GM12878 (cell line): ENCODE measurements around the gene GTF3C1. TPM values are rescaled to one million over a fixed set of nuclear protein-coding genes. Genes with fewer than 3 reads are reported as not detected.

Source experiments
- ATAC-seq: fragments of 200-7000 bp; cut with Tn5 transposase; 3 replicates; pipeline ENCODE4 v1.9.1; 2020; ENCODE audit warnings: mild to moderate bottlenecking, moderate library complexity
- BruUV-seq: library from RNA; stranded (reverse); fragments of 400-500 nt; replicated peaks from 2 replicates; lab custom pipeline; 2021; lab: Mats Ljungman, UMichigan
- CTCF ChIA-PET: fragments of 300-600 bp; sonication (Branson Sonifier 250); formaldehyde crosslinking; extraction: SDS; loops from one replicate; lab custom pipeline; 2021; ENCODE audit warnings: inconsistent platforms; lab: Yijun Ruan, JAX
- POLR2A ChIA-PET: fragments of 350-600 bp; formaldehyde crosslinking; extraction: SDS; loops from one replicate; lab custom pipeline; 2021; ENCODE audit warnings: inconsistent platforms; lab: Charles Lee
- RAD21 ChIA-PET: fragments of 300-600 bp; sonication (Branson Sonifier 250); formaldehyde crosslinking; loops from one replicate; lab custom pipeline; 2023; ENCODE audit warnings: antibody characterized with exemption; ENCODE audit not compliant: unreplicated experiment; lab: Charles Lee
- SMC1A ChIA-PET: fragments of 300-600 bp; sonication (Branson Sonifier 250); formaldehyde crosslinking; loops from one replicate; lab custom pipeline; 2023; ENCODE audit not compliant: unreplicated experiment, uncharacterized antibody; lab: Charles Lee
- DNase-seq: peaks from one replicate; pipeline ENCODE4 v3.0.0-alpha.2; 2011; ENCODE audit warnings: low read depth, low spot score
- FAIRE-seq: peaks from 3 replicates; lab custom pipeline; 2011; peaks lifted over from hg19 to GRCh38; lab: Jason Lieb, UNC
- H2AFZ ChIP-seq: 2 replicates; pipeline ENCODE4 v1.6.0; 2011; ENCODE audit warnings: low read depth, low read length, control low read depth; ENCODE audit not compliant: control insufficient read depth
- H3K27ac ChIP-seq: 2 replicates; pipeline ENCODE4 v1.5.1; 2011; ENCODE audit warnings: control low read depth; ENCODE audit not compliant: control insufficient read depth, insufficient read depth
- H3K27me3 ChIP-seq, 2 experiments: replicated peaks in 1 of 2; 2 replicates each; pipeline versions ENCODE4 v1.6.0 to v1.6.1; 2011; ENCODE audit warnings: low read length in 1 of 2; ENCODE audit not compliant: control insufficient read depth in 2 of 2, insufficient read depth in 2 of 2
- H3K36me3 ChIP-seq, 2 experiments: 2 replicates each; pipeline ENCODE4 v1.5.1; 2011; ENCODE audit warnings: low read length in 1 of 2; ENCODE audit not compliant: control insufficient read depth in 2 of 2, insufficient read depth in 2 of 2
- H3K4me1 ChIP-seq: 2 replicates; pipeline ENCODE4 v1.6.1; 2011; ENCODE audit warnings: mild to moderate bottlenecking, low read length, moderate library complexity, mixed read lengths; ENCODE audit not compliant: control insufficient read depth, insufficient read depth
- H3K4me2 ChIP-seq: 2 replicates; pipeline ENCODE4 v1.6.0; 2011; ENCODE audit warnings: control low read depth; ENCODE audit not compliant: control insufficient read depth, insufficient read depth
- H3K4me3 ChIP-seq: fragments of 200-600 bp; sonication (generic); 2 replicates; pipeline ENCODE4 v1.5.1; 2016
- H3K79me2 ChIP-seq: 2 replicates; pipeline ENCODE4 v1.6.0; 2011; ENCODE audit warnings: low read length; ENCODE audit not compliant: control insufficient read depth, insufficient read depth
- H3K9ac ChIP-seq: 2 replicates; pipeline ENCODE4 v1.8.0; 2011; ENCODE audit warnings: low read length, control low read depth, mixed read lengths; ENCODE audit not compliant: control insufficient read depth, insufficient read depth
- H3K9me3 ChIP-seq: replicated peaks from 3 replicates; pipeline ENCODE4 v1.5.1; 2011; ENCODE audit warnings: mild to moderate bottlenecking, low read length; ENCODE audit not compliant: control insufficient read depth, insufficient read depth
- H4K20me1 ChIP-seq: 2 replicates; pipeline ENCODE4 v1.6.0; 2011; ENCODE audit not compliant: control insufficient read depth, insufficient read depth
- ASH2L ChIP-seq: fragments of 300-600, 200-600 bp; sonication (generic); IDR thresholded peaks from 2 replicates; pipeline ENCODE4 v1.6.1; 2017; ENCODE audit warnings: low read depth, mild to moderate bottlenecking, borderline replicate concordance
- ATF2 ChIP-seq: IDR thresholded peaks from 2 replicates; pipeline ENCODE4 v1.6.1; 2012; ENCODE audit warnings: low read length, inconsistent platforms
- ATF3 ChIP-seq: IDR thresholded peaks from 2 replicates; pipeline ENCODE4 v1.6.1; 2011; ENCODE audit warnings: low read depth, mild to moderate bottlenecking, low read length, moderate library complexity, borderline replicate concordance; ENCODE audit errors: extremely low read depth
- CBX5 ChIP-seq: sonication (generic); IDR thresholded peaks from 2 replicates; pipeline ENCODE4 v1.6.1; 2016; ENCODE audit warnings: low read depth, moderate library complexity, mild to moderate bottlenecking, inconsistent platforms
- CTCF ChIP-seq, 3 experiments: IDR thresholded peaks in 2 of 3; conservative IDR thresholded peaks in 1 of 3; 2 replicates each; pipeline ENCODE4 v1.5.1; 2011; ENCODE audit warnings: low read depth in 3 of 3, low read length in 3 of 3, mild to moderate bottlenecking in 3 of 3, control low read depth in 2 of 3, moderate library complexity in 2 of 3, inconsistent platforms in 1 of 3, mixed read lengths in 1 of 3; ENCODE audit not compliant: control insufficient read depth in 2 of 3, insufficient read depth in 1 of 3; ENCODE audit errors: extremely low read depth in 1 of 3
- EED ChIP-seq: sonication (generic); IDR thresholded peaks from 2 replicates; pipeline ENCODE4 v1.6.1; 2016; ENCODE audit warnings: antibody characterized with exemption, low read depth
- EP300 ChIP-seq, 2 experiments: fragments of 150-350 bp in 1 of 2; IDR thresholded peaks; 2 replicates each; pipeline ENCODE4 v1.6.1; 2011 to 2012; ENCODE audit warnings: low read depth in 2 of 2, low read length in 2 of 2, borderline replicate concordance in 1 of 2, improper control_type of control experiment in 1 of 2, inconsistent platforms in 1 of 2; ENCODE audit not compliant: control insufficient read depth in 1 of 2
- FOS ChIP-seq: IDR thresholded peaks from 3 replicates; pipeline ENCODE4 v1.6.1; 2011; ENCODE audit warnings: borderline replicate concordance; ENCODE audit not compliant: insufficient read length; ENCODE audit errors: extremely low read depth
- FOXK2 ChIP-seq: fragments of 450-650 bp; IDR thresholded peaks from 2 replicates; pipeline ENCODE4 v1.6.1; 2017; ENCODE audit warnings: mild to moderate bottlenecking, moderate library complexity
- FOXM1 ChIP-seq: IDR thresholded peaks from 2 replicates; pipeline ENCODE4 v1.6.1; 2012; ENCODE audit warnings: low read depth, mild to moderate bottlenecking, inconsistent platforms, low read length, moderate library complexity
- IRF4 ChIP-seq: IDR thresholded peaks from 2 replicates; pipeline ENCODE4 v1.6.1; 2011; ENCODE audit warnings: low read depth, low read length
- MXI1 ChIP-seq: fragments of 150-350 bp; IDR thresholded peaks from 2 replicates; pipeline ENCODE4 v1.6.1; 2011; ENCODE audit warnings: low read depth, mild to moderate bottlenecking, inconsistent platforms, low read length, improper control_type of control experiment
- NFXL1 ChIP-seq: fragments of 450-650 bp; IDR thresholded peaks from 2 replicates; pipeline ENCODE4 v1.6.1; 2017; ENCODE audit warnings: antibody characterized with exemption, mild to moderate bottlenecking, borderline replicate concordance
- RCOR1 ChIP-seq: conservative IDR thresholded peaks from 2 replicates; pipeline ENCODE4 v1.6.1; 2012; ENCODE audit warnings: low read depth, low read length, improper control_type of control experiment
- SMAD1 ChIP-seq: fragments of 450-650 bp; IDR thresholded peaks from 2 replicates; pipeline ENCODE4 v1.6.1; 2018; ENCODE audit warnings: mild to moderate bottlenecking, low read depth; ENCODE audit not compliant: partially characterized antibody
- SUPT20H ChIP-seq: IDR thresholded peaks from 2 replicates; pipeline ENCODE4 v1.6.1; 2011; ENCODE audit warnings: low read depth, mild to moderate bottlenecking, low read length, moderate library complexity, borderline replicate concordance; ENCODE audit not compliant: control insufficient read depth
- WGBS: methylation state at CpG from one replicate; pipeline ENCODE4 v1.1.6; 2016; ENCODE audit warnings: low lambda C conversion rate; ENCODE audit not compliant: insufficient replicate concordance, insufficient coverage; ENCODE audit errors: missing lambda C conversion rate; 5-methylcytosine and 5-hydroxymethylcytosine counted together
- in situ Hi-C: fragments of 300-500 bp; cut with MboI; formaldehyde crosslinking; loops from 9 replicates; pipeline ENCODE4 v1.14.3; 2018; ENCODE audit warnings: mixed read lengths
- intact Hi-C: fragments of 100-400 bp; cut with micrococcal nuclease; formaldehyde crosslinking; loops from one replicate; pipeline ENCODE4 v1.14.2; 2022; ENCODE audit not compliant: unreplicated experiment
- polyA plus RNA-seq, 11 experiments: library from polyadenylated mRNA; depleted of rRNA in 4 of 11; unstranded in 6 of 11; stranded (reverse) in 5 of 11; fragments of >200 nt; fragmentation: Nextera tagmentation in 4 of 11; fragmentation: Illumina TruSeq in 1 of 11; extraction: Ambion mirVana in 4 of 11; extraction: Trizol in 1 of 11; gene quantifications; 1 replicate in 1 of 11; 2 replicates in 10 of 11; pipeline versions ENCODE4 v1.2.1 to v1.2.3, GENCODE V29; 2011 to 2016; ENCODE audit warnings: inconsistent platforms in 2 of 11, missing spikeins in 2 of 11, low read depth in 1 of 11
- total RNA-seq, 4 experiments: library from RNA; depleted of rRNA in 3 of 4; stranded (reverse); fragments of >200 nt in 3 of 4; fragmentation: Illumina TruSeq in 1 of 4; extraction: Trizol in 1 of 4; gene quantifications; 2 replicates each; pipeline versions ENCODE4 v1.2.1 to v1.2.3, GENCODE V29; 2013 to 2021
- TF ChIP-seq, protein P1 (sequence below): IDR thresholded peaks from 2 replicates; pipeline ENCODE4 v1.6.1; 2011; ENCODE audit warnings: mild to moderate bottlenecking, low read depth, low read length, moderate library complexity; ENCODE audit not compliant: insufficient replicate concordance
- TF ChIP-seq, protein P2 (sequence below): fragments of 150-350 bp; IDR thresholded peaks from 2 replicates; pipeline ENCODE4 v1.6.1; 2014; ENCODE audit warnings: mild to moderate bottlenecking, low read depth, low read length

Gene GTF3C1
- total and polyA plus RNA-seq, 10 of the 15 experiments (the other 5 are each of a cell fraction or from before 2014, with no cell fraction given): 0.98 to 60.9 (median 34.3) TPM

DNA sequence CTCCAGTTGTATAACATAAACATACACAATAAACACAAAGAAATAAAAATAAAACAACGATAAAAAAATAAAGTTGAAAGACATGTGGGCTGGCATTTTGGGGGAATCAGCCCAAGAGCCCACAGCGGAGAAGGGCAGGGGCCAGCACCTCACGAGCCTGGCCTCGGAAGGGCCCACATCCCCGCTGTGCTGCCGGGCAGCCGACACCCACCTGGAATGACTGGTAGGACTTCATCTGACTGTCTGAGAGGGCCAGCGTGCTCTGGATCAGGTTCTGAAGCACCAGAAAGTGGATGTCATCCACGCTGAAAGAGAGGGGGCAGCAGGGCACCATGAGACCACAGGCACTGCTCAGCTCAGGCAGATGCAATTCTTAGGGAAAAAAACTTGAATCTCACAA is 73.5 kb downstream of the GTF3C1 start:
- H3K36me3 ChIP-seq: peaks cover 13 to 19% of the 10 kb centered on the region in 2 experiments
- H2AFZ ChIP-seq: no peak overlapping the region
- H3K27me3 ChIP-seq: no peaks in the 10 kb centered on the region
- ATAC-seq: no peak
- H3K4me1 ChIP-seq: no peaks in the 10 kb centered on the region
- no peaks in the 10 kb centered on the region for H4K20me1 ChIP-seq
- no peak overlapping the region for H3K9ac ChIP-seq
- ChIA-PET RAD21 (no interaction called here), POLR2A (interaction anchor here (0.7 kb wide), 1 partner anchor 258 kb away, joined by 3 read pairs; no protein-coding TSS in a partner anchor), CTCF (interaction anchor here (0.7 to 1.2 kb wide), 2 partner anchors 270 to 320 kb away, joined by 3 read pairs; no protein-coding TSS in a partner anchor), SMC1A (no interaction called here)
- 99% methylated on average over 9 of the region's 9 CpGs for WGBS
- no peaks in the 10 kb centered on the region for H3K79me2 ChIP-seq
- in situ Hi-C loops (no loop called here), intact Hi-C loops (no loop called here)
- no TSS peak for BruUV-seq
- no peak for FAIRE-seq
- H3K9me3 ChIP-seq: no peaks in the 10 kb centered on the region
- DNase-seq: no peak
- H3K27ac ChIP-seq: no peak overlapping the region
- no peak overlapping the region for H3K4me3 ChIP-seq
- no peak overlapping the region for H3K4me2 ChIP-seq
- TF ChIP-seq RCOR1 (no peak), SUPT20H (no peak), EED (no peak), MXI1 (no peak), FOXK2 (no peak), SMAD1 (no peak), FOXM1 (no peak), CTCF (IDR thresholded peaks at IDR 0.05 in 2 of 3, conservative IDR thresholded peaks at IDR 0.05 in 1 of 3; ENCODE audit: control insufficient read depth in 2 of 3, extremely low read depth in 1 of 3, insufficient read depth in 1 of 3, low read depth in 3 of 3, low read length in 3 of 3) (no peak), ATF3 (no peak), IRF4 (no peak), ASH2L (no peak), CBX5 (no peak), EP300 (IDR thresholded peaks at IDR 0.05; ENCODE audit: borderline replicate concordance in 1 of 2, control insufficient read depth in 1 of 2, low read depth in 2 of 2, low read length in 2 of 2) (no peak), NFXL1 (no peak), ATF2 (no peak), FOS (no peak)
- TF ChIP-seq, protein P1, sequence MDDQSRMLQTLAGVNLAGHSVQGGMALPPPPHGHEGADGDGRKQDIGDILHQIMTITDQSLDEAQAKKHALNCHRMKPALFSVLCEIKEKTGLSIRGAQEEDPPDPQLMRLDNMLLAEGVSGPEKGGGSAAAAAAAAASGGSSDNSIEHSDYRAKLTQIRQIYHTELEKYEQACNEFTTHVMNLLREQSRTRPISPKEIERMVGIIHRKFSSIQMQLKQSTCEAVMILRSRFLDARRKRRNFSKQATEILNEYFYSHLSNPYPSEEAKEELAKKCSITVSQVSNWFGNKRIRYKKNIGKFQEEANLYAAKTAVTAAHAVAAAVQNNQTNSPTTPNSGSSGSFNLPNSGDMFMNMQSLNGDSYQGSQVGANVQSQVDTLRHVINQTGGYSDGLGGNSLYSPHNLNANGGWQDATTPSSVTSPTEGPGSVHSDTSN: no peak
- TF ChIP-seq, protein P2, sequence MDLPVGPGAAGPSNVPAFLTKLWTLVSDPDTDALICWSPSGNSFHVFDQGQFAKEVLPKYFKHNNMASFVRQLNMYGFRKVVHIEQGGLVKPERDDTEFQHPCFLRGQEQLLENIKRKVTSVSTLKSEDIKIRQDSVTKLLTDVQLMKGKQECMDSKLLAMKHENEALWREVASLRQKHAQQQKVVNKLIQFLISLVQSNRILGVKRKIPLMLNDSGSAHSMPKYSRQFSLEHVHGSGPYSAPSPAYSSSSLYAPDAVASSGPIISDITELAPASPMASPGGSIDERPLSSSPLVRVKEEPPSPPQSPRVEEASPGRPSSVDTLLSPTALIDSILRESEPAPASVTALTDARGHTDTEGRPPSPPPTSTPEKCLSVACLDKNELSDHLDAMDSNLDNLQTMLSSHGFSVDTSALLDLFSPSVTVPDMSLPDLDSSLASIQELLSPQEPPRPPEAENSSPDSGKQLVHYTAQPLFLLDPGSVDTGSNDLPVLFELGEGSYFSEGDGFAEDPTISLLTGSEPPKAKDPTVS: no peak
